Fibroblast of skin of left biceps (primary cell): ENCODE data around the gene SMIM36.
"Not testable (repeated sequence)": the region's sequence is repeated elsewhere in the genome, so short reads cannot be mapped to it uniquely, and the experiment has no call there.

Source experiments
- DNase-seq, 2 experiments: peaks; one replicate each; pipeline ENCODE4 v3.0.0-alpha.2; 2013; ENCODE audit warnings: low read depth in 2 of 2

Gene SMIM36

DNA sequence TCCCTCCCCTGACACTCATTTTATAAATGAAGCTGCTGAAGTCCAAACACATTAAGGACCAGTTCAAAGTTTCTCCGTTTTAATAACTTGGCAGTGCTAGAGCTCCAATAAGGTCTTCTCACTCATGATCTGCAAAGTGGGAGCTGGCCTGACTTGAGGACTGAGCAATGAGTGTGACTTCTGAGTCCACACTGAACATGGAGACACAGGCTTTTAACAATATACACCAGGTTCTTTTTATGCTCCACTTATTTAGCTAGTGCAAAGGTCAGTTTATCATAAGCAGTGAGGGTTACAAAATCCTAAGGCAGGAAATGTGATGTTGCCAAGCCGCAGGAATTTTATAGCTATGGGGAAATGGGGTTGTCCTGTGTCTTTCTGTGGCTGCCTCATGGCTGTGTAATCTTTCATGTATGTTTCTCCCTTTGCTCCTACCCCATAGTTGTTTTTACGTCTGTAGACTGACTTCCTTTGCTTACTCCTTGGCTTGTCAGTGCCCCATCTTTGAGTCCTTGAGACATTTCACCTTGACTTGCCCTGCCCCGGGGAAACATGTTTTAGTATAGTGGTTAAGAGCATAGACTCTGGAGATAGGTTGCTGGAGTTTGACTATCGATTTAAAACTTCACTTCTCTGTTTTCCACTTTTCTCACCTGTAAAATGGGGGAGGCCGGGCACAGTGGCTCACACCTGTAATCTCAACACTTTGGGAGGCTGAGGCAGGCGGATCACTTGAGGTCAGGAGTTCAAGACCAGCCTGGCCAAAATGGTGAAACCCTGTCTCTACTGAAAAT lies 77.4 kb downstream of the SMIM36 start:
- peak; percentile 85 to 87 for DNase-seq

DNA sequence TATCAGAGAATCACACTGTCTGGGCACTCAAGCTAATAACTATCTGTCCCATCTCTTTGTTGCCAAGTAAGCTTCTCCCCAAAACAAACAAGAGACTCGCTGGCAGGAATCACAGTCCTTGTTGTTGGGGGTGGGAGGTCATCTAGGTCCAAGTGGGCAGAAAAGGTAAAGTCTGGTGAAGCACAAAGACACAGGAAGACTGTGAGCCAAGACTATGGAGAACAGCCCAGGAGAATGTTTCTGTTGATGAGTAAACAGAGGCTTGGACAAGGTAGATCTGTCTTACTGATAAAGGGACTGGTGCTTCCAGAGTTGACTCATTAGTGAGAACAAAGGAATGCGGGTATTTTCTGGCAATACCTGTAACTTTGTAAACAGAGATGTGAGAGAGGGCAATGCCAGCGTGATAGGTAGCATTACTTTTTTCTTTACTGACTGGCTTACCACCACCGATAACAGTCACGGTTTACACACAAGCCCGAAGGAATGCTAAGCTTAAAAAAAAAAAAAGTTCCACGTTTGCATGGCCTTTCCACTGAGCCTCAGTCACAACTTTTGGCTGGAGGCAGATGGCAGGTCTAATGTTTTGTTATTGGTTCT lies 78.1 kb downstream of the SMIM36 start:
- DNase-seq: no peak

DNA sequence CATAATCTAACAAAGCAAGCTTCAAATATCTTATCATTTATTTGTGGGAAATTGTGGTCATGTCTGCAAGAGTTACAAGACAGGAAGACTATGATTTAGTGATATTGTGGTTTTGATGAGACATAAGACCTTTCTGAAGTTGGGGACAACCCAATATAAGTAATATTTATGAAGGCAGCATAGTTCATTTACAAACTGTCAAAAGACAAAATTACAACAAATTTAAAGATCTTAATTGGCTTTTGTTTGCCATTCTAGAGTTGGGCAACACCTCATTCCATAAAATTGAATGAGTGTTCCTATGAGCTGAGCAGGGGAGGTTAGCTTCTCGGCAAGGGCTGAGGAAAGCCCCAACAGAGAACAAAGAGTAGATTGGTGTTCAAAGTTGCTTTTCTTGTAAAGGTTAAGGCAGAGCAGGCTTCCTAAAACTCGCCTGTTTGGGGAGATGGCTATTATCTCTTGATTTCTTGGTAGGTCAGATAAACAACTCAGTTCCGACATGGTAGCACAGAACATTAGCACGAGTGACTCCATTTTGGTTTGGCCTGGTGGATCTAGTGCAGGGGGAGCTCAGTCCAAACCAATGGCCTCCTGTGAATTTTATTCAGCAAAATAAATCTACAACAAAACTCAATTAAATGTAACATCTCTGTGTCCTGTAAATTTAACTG lies 78.8 kb downstream of the SMIM36 start:
- no peak for DNase-seq

DNA sequence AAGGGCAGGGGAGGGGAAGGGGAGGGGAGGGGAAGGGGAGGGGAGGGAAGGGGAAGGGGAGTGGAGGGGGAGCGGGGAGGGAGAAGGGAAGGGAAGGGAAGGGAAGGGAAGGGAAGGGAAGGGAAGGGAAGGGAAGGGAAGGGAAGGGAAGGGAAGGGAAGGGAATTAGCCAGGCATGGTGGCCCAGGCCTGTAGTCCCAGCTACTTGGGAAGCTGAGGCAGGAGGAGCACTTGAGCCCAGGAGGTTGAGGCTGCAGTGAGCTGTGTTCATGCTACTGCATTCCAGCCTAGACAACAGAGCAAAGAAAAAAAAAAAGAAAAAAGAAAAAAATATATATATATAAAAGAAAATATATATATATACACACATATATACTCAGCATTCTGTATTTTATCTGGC lies 79.3 kb downstream of the SMIM36 start:
- not testable (repeated sequence) for DNase-seq

DNA sequence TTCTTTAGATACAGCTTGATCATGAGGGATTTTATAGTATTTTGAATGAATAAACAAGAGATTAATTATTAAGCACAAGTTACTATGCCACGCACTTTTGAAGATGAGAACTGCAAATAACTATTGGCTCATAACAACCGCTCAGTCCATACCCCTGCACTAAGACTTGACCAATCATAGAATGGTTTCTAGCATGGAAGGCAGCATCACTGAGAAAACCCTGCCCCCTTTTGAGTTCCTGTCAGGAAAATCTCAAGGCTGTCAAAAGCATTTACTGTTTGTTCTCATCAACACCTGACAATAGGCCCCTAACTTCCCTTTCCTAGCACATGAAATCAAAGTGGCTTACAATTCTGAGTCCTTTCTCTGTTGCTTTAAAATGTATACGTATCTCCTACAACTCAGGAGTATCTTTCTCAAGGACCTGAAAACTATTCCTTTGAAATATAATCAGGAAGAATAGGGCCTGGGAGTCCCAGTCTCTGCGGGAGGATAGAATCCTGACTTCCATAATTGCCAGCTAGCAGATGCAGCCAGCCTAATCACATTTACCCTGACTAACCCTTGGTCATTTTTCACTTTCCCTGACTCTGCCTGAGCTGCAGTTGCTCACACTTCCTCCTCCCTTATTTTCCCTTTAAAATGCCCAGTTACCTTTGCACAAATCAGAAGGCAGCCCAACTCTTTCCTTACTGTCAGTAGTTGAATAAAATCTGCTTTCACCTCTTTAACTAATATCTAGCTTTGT lies 80.5 kb downstream of the SMIM36 start:
- no peak for DNase-seq

DNA sequence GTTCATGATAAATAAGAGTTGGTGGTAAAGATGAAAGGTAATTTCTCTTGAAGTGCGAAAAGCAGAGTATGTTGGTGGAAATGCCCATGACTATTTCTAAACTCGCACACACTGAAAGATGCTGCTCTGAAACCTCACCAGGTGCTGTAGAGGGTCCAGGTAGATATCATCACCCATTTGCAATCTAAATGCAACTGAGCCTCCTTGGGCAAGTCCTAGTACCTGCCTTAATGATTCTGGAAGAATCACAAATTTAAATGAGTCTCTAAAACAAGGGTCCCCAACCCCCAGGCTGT lies 83.7 kb downstream of the SMIM36 start:
- DNase-seq: no peak

DNA sequence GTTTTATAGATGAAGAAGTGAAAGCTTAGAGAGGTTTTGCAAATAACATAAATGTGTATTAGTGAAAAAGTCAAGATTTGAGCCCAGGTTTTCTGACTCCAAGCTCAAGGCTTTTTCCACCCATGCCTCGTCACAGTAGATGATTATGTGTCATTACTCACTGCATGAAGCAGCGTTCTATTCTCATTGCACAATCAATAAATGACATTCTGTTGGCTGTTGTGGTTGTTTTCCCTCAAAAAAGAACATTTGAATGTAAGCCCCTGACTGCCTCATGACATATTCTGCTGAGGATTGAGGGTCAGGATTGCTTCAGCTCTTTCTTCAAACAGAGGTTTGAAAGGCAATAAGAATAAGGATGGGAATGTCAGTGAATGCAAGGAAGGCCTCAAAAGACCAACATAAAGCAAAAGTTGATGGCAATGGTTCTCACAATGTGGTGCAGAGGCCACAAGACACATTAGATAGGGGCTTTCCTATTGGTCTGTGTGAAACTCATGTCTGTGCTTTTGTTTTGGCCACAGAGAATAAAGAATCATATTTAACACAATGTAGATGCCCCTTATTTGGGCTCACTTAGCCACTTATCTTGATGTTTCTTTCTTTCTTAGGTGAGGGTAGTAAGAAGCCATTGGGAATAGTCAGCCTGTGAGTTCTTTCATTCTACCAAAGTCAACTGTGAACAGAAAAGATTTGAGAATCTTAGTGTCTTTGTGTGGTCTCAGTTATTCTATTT lies 84.2 kb downstream of the SMIM36 start:
- no peak for DNase-seq

DNA sequence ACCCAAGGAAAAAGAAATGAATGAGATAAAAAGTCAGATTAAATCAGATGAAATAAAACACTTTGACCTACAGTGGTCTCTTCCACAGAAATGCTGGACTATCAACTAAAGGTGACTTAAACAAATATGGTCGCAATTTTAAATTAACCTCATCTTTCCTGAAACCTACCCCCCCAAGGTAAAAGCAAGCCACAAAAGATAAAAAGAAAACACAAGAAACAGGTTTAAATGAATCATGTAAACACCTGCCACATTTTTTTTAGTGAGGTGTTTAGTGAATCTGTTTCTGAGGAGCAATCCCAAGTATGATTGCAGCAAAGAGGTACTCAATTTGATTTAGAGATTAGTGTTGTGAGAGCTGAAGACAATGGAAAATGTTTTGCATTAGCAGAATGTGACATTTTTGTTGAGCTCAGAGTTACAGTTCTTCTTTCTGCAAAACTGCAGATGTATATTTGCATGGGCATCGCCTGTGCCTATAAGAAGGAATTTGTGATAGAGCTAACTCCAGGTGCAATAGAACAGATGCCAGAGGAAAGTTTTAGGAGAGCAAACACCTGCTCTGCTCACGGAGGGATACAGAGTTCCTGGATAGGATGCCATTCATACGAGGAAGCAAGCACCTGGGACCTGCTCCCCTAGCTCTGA lies 86.2 kb downstream of the SMIM36 start:
- DNase-seq: no peak

DNA sequence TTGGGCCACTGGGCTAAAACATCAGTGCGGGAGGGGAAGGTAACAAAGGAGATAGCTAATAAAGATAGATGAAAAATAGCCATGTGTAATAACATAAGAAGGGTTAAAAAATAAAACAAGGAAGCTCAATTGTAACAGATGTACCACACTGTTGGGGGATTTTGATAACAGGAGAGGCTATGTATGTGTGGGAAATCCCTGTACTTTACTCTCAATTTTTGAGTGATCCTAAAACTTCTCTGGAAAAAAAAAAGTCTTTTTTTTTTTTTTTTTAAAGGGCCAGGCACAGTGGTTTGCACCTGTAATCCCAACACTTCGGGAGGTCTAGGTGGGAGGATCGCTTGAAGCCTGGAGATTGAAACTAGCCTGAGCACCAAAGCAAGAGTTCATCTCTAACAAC lies 87.7 kb downstream of the SMIM36 start:
- DNase-seq: no peak

DNA sequence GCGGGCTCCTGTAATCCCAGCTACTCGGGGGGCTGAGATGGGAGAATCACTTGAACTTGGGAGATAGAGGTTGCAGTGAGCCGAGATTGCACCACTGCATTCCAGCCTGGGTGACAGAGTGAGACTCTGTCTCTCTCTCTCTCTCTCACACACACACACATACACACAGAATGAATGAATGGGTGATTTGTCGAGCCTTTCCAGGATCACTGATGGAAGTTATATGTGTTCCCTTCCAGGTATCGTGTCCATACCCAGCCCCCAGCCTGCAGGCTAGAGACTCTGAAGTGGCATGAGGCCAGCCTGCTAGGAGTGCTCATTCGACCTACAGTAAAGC lies 88.5 kb downstream of the SMIM36 start:
- DNase-seq: not testable (repeated sequence)

DNA sequence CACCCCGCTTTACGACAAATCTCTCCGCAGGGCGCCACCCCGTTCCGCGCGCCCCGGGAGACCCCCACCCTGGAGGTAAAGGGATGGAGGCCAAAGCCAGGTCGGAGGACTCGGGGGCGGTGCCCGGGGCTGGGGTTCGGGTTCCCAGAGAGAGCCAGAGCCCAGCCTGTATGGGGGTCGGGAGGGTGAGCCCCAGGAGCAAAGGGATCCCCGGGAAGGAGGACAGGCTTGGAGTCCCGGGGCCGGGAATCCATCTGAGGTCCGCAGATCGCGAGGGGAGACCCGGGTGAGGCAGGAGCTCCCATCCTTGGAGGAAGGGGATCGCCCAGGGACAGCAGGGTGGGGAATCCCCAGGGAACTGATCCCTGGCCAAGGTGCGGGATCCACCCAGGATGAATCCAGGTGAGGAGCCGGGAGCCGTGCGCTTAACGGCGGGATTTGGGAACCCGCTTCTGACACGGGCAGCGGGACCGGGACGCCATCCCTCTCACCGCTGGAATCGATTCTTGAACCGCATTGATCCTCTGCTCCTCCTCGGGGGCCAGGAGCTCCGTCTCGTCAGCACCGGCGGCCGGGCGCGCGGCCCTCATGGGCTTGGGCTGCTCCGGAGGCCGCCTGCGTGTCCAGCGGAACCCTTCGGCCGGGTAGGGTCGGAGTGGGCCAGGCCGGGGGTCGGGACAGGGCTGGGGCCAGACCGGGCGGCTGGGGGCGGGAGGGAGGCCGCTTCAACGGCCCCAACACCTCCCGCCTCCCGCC lies 89.9 kb downstream of the SMIM36 start, which contains the start of gene MMD:
TSS of gene MMD (minus strand) at position 657 of the 756 bp plus-strand sequence. CDS start at position 517, 140 bp downstream.
- no peak for DNase-seq

DNA sequence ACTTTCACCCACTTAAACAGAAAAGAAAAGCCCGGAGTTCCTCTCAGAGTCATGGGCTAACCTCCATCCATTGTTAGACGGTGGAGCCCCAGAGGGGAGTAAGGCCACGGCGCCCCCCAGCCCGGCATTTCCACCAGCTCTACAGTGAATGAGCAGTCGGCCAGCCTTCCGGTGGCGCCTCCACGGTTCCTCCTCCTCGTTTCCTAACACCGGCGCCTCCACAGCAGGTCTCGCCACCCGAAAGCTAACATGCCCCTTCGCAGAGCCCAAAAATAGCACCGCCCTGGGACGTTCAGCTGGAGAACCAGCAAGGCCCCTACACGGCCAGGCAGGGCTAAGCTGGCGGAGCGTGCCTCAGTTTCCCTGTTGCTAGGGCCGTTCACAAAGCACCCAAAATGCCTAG lies 90.5 kb downstream of the SMIM36 start:
- DNase-seq: no peak

DNA sequence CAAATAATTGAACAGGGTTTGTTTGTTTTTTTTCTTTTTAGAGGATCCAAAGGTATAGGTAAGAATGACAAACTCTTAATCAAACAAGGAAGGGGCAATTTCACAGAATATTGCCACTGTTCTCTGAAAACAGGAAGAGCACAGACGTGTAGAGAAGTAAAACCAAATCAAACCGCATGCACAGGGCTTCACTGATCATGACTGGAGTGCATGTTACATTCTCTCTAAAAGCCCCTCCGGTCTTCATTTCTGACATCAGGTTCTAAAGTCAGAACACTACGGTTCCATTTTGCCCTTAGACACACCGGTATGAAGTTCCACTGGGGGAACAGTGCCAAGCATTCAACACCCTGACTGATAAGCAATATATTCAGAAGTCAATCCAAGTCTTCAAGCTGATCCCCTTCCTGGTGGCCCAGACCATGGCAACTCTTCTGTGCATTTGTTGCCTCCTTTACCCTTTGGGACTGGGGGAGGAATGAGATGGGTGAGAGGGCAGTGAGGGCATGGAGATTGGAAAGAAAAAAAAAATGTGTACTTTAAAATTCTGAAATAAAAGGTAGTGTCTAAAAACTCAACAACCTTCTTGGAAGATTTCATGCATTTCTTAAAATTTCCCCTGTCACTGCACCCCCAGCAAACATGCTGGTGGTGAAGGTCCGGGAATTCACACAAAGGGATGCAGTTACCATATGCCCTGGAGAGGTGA lies 91.0 kb downstream of the SMIM36 start:
- no peak for DNase-seq

DNA sequence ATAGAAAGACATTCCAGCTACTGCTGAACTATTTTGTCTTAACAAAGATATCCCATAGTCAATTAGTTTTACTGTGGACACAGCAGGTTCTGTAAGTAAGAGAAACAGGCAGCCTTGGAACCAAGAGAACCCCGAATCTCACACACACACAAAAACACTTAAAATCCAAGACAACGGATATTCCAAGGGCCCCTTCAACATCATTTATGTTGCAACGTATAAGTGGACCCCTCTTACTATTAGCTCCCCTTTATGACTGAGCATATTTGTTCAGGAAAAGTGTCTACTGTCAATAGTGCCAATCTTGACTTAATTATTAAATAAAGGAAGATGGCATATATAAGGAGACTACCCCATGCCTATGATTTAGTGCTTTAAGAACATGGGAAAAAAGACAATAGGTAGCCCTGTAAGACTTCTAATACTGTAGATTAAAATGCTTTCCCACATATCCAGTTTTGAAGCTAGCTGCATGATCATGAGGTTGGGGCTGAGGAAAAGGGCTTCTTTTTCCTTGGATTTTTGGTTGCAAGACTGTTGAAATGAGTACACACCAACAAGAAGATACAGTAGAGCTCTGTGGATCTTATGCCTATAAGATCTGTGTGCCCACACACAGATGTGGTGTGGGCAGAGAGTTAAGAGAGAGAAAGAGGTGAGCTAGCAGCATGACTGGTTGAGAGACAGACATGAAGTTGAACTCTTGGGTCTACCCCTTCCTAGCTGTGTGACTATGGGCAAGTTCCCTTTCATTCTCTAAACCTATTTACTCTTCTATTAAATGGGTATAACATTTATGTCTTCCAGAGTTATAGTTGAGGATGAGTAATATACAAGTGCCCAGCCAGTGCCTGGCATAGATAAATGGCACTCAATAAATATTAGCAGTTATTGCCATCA lies 92.6 kb downstream of the SMIM36 start:
- DNase-seq: no peak

DNA sequence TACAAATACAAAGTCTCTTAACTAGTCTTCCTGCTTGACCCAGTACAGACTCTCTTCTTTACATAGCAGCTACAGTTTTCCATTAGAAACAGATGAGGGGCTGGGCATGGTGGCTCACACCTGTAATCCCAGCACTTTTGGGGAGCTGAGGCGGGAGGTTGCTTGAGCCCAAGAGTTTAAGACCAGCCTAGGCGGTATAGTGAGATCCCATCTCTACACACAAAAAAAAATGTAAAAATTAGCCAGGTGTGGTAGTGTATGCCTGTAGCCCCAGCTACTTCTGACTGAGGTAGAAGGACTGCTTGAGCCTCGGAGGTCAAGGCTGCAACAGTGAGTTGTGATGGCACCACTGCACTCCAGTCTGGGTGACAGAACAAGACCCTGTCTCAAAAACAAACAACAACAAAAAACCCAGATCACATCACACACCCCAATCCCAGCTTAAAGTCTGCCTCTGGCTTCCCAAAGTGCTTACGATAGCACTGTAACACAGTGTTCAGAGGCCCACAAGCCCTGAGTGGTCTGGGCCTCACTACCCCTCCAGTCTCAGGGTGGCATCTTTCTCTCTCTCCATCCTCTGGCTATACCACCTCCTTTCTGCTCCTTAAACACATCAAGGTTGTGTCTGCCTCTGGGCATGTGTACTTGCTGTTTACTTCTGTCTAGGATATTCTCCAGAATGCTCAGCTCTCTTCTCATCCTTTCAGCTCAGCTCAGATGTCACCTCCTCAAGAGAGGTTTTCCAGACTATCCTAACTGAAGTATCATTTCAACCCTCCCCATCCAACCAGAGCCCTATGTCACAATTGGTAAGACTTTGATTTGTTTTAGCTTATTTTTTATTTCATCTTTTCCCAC lies 93.6 kb downstream of the SMIM36 start:
- no peak for DNase-seq

DNA sequence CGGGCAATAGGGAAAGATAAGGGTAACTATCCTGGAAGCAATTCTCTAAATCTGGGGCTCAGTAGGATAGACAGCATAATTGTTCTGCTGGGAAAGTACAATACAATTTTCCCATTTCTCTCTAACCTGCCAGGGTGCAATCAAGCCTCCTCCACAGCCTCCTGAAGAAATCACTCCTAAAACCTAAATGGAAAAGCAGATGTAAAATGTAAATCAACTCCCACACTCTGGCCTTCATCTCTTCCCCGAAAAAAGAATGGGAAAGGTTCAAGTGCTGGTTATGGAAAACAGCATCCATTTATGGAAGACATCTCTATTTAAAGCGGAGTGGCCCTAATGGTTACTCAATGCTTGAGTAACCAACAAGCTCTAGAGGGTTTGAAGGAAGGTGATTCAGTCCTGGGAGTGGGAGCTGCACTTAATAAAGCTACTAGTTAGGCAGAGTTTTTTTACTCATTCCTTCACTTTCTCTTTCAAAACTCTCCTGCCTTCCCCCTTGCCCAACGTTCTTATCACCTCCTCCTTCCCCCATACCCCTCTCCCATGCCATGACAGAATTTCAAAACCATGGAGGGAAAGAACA lies 94.7 kb downstream of the SMIM36 start:
- DNase-seq: no peak

DNA sequence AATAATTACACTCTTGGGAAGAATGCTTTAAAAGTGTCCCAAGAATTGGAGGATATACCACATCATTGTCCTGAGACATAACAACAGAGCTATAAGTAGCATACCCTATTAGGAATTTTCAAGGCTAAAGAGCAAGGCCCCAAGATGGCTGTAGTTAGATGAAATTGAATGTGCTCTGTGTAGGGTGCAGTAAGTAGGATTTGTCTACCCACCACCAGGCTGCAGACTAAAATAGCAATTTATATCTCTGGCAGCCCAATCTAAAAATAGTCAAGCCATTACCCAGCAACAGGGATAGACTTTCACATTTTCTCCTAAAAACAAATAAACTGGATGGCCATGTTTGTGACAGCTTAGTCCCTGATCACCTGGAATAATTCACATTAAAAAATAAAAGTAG lies 95.3 kb downstream of the SMIM36 start:
- no peak for DNase-seq

DNA sequence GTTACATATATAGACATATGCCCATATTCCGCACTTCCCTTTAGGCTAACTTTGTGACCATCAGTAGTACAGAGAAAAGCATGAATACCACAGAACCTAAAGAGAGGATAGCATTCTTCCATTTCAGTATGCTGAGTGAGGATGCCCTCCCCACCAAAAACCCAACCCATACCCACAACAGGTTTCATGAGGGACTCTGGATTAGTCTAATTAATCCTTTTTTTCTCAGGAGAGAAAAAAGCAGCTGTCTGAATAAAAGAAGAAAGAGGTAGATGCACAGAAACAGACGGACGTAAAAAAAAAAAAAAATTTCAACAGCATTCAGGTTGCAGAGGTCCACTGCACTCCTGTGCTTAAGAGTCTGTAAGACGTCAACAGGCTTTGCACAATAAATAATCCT lies 96.3 kb downstream of the SMIM36 start:
- DNase-seq: no peak
